ENCODE measurements around the gene ISG15.
"Not testable (repeated sequence)": the region's sequence is repeated elsewhere in the genome, so short reads cannot be mapped to it uniquely, and the experiment has no call there.

Gene ISG15

GRCh38 chr1:1052003-1052840 lies 38.9 kb downstream of the ISG15 start:
- TF ChIP-seq CTCF (IDR thresholded peaks at IDR 0.05; ENCODE audit: insufficient read depth, low read depth, low read length, missing control alignments) = no peak
- H3K4me3 ChIP-seq (ENCODE audit: low read length) = no peak overlapping the region
- no peak for DNase-seq (ENCODE audit: low read depth)

- no peak for DNase-seq (ENCODE audit: low read depth)
- no peak overlapping the region for H3K4me3 ChIP-seq (ENCODE audit: low read length)
- no peak for TF ChIP-seq CTCF (IDR thresholded peaks at IDR 0.05; ENCODE audit: insufficient read depth, low read depth, low read length, missing control alignments)
These were observed 39.7 kb downstream of the ISG15 start for GRCh38 chr1:1053022-1053421.

GRCh38 chr1:1053682-1054081 lies 40.4 kb downstream of the ISG15 start:
- H3K4me3 ChIP-seq (ENCODE audit: low read length) = no peak overlapping the region
- TF ChIP-seq CTCF (IDR thresholded peaks at IDR 0.05; ENCODE audit: insufficient read depth, low read depth, low read length, missing control alignments) = no peak
- DNase-seq (ENCODE audit: low read depth) = no peak

GRCh38 chr1:1054099-1054700 lies 40.9 kb downstream of the ISG15 start:
- H3K4me3 ChIP-seq (ENCODE audit: low read length) = no peak overlapping the region
- DNase-seq (ENCODE audit: low read depth) = no peak
- TF ChIP-seq CTCF (IDR thresholded peaks at IDR 0.05; ENCODE audit: insufficient read depth, low read depth, low read length, missing control alignments) = no peak

- TF ChIP-seq CTCF (IDR thresholded peaks at IDR 0.05; ENCODE audit: insufficient read depth, low read depth, low read length, missing control alignments) = no peak
- no peak for DNase-seq (ENCODE audit: low read depth)
These were observed 41.7 kb downstream of the ISG15 start for GRCh38 chr1:1054971-1055370.

GRCh38 chr1:1055841-1056736 lies 42.8 kb downstream of the ISG15 start:
- no peak for DNase-seq (ENCODE audit: low read depth)
- TF ChIP-seq CTCF (IDR thresholded peaks at IDR 0.05; ENCODE audit: insufficient read depth, low read depth, low read length, missing control alignments) = no peak
- H3K4me3 ChIP-seq (ENCODE audit: low read length) = no peak overlapping the region

More at GRCh38 chr1:1054971-1055370, 41.7 kb downstream of the ISG15 start:
- no peak overlapping the region for H3K4me3 ChIP-seq (ENCODE audit: low read length)

- H3K4me3 ChIP-seq (ENCODE audit: low read length); DNase-seq (ENCODE audit: low read depth): not testable (repeated sequence)
These were observed 44.4 kb downstream of the ISG15 start for GRCh38 chr1:1057769-1058087.
